GM12875 (cell line): ENCODE data around the gene WFIKKN1.

Experiments used
- H3K4me3 ChIP-seq: one replicate; pipeline ENCODE4 v1.5.1; 2011; ENCODE audit warnings: low read depth, low read length, control low read depth
- CTCF ChIP-seq: IDR thresholded peaks from 2 replicates; pipeline ENCODE4 v1.5.1; 2011; ENCODE audit warnings: low read depth, mild to moderate bottlenecking, control low read depth, inconsistent platforms, low read length, moderate library complexity, borderline replicate concordance; ENCODE audit not compliant: insufficient read depth

WFIKKN1 gene

GRCh38 chr16:608019-608418 lies 22.8 kb upstream of the WFIKKN1 start:
- H3K4me3 ChIP-seq = no peak overlapping the region
- TF ChIP-seq CTCF = no peak

- H3K4me3 ChIP-seq = no peak overlapping the region
- TF ChIP-seq CTCF = no peak
Measured at GRCh38 chr16:609316-609715, 21.5 kb upstream of the WFIKKN1 start.

- no peak for TF ChIP-seq CTCF
- no peak overlapping the region for H3K4me3 ChIP-seq
Measured at GRCh38 chr16:609984-610383, 20.8 kb upstream of the WFIKKN1 start.

GRCh38 chr16:610513-611381 lies 20.0 kb upstream of the WFIKKN1 start:
- H3K4me3 ChIP-seq = no peak overlapping the region
- peak; percentile 55; the same call in 1 of the 2 replicates for TF ChIP-seq CTCF

- H3K4me3 ChIP-seq = no peak overlapping the region
- no peak for TF ChIP-seq CTCF
Measured at GRCh38 chr16:615122-615521, 15.7 kb upstream of the WFIKKN1 start.

- TF ChIP-seq CTCF = no peak
- H3K4me3 ChIP-seq = no peak overlapping the region
Measured at GRCh38 chr16:616733-617586, 13.8 kb upstream of the WFIKKN1 start.
